C4-2B (cell line): ENCODE data around the gene ANG.

ENCODE experiments used
- CTCF ChIP-seq: fragments of 450-650 bp; conservative IDR thresholded peaks from 2 replicates; pipeline ENCODE4 v1.5.1; 2017; ENCODE audit warnings: mild to moderate bottlenecking
- ZFX ChIP-seq: fragments of 450-650 bp; IDR thresholded peaks from 2 replicates; pipeline ENCODE4 v1.6.1; 2017

DNA sequence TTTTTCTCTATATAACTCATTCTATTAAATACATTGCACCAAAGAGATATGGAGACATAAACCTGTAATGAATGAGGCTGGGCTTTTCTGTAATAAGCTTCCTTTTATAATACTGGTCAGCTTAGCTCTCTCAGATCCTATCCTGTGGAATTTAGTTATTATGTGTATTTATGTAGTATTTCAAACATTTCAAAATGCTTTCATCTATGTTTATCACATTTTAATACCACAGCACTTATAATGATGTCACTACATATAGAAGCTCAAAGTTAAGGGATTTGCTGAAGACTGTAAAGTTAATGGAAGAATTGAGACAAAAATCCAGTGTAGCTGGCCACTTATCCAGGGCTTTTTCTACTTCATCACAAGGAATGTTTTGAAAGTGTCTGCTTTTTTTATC is 11.4 kb downstream of the ANG start:
- TF ChIP-seq CTCF (no peak), ZFX (no peak)
